AG08395 (cell line): ENCODE results near the gene ANGPTL3.
"Not testable (repeated sequence)": the region's sequence is repeated elsewhere in the genome, so short reads cannot be mapped to it uniquely, and the experiment has no call there.

Source experiments
- DNase-seq: peaks from one replicate; pipeline ENCODE4 v3.0.0; 2012; ENCODE audit warnings: mixed read lengths, low spot score

ANGPTL3 gene

GRCh38 chr1:62597281-62597680, at the start of gene ANGPTL3:
Gene ANGPTL3 (plus strand): TSS chr1:62597520. CDS start chr1:62597567, 47 bp downstream.
- DNase-seq = no peak

GRCh38 chr1:62561306-62561705, 36.0 kb upstream of the ANGPTL3 start:
- no peak for DNase-seq

- not testable (repeated sequence) for DNase-seq
Observed at GRCh38 chr1:62567182-62567581, 30.1 kb upstream of the ANGPTL3 start.

GRCh38 chr1:62567926-62568325, 29.4 kb upstream of the ANGPTL3 start:
- not testable (repeated sequence) for DNase-seq

GRCh38 chr1:62571517-62571916, 25.8 kb upstream of the ANGPTL3 start:
- not testable (repeated sequence) for DNase-seq

GRCh38 chr1:62572476-62572875, 24.8 kb upstream of the ANGPTL3 start:
- no peak for DNase-seq

- no peak for DNase-seq
Observed at GRCh38 chr1:62573675-62574074, 23.6 kb upstream of the ANGPTL3 start.

GRCh38 chr1:62585469-62586155, 11.7 kb upstream of the ANGPTL3 start:
- DNase-seq = no peak

GRCh38 chr1:62588000-62588399, 9.3 kb upstream of the ANGPTL3 start:
- no peak for DNase-seq

GRCh38 chr1:62589321-62589720, 8.0 kb upstream of the ANGPTL3 start:
- no peak for DNase-seq

GRCh38 chr1:62590255-62590969, 6.9 kb upstream of the ANGPTL3 start:
- DNase-seq = no peak

GRCh38 chr1:62590970-62591368, 6.4 kb upstream of the ANGPTL3 start:
- DNase-seq = no peak

- DNase-seq = no peak
Observed at GRCh38 chr1:62593825-62594394, 3.4 kb upstream of the ANGPTL3 start.

GRCh38 chr1:62595647-62596046, 1.7 kb upstream of the ANGPTL3 start:
- no peak for DNase-seq

- no peak for DNase-seq
Observed at GRCh38 chr1:62599044-62599443, 1.7 kb downstream of the ANGPTL3 start.

- DNase-seq = no peak
Observed at GRCh38 chr1:62601457-62601856, 4.1 kb downstream of the ANGPTL3 start.

- no peak for DNase-seq
Observed at GRCh38 chr1:62608905-62609304, 11.6 kb downstream of the ANGPTL3 start.

- not testable (repeated sequence) for DNase-seq
Observed at GRCh38 chr1:62610588-62610987, 13.3 kb downstream of the ANGPTL3 start.

- DNase-seq = no peak
Observed at GRCh38 chr1:62612770-62613169, 15.4 kb downstream of the ANGPTL3 start.

GRCh38 chr1:62613325-62613727, 16.0 kb downstream of the ANGPTL3 start:
- DNase-seq = no peak

GRCh38 chr1:62613890-62614289, 16.6 kb downstream of the ANGPTL3 start:
- peak; percentile 17 for DNase-seq

GRCh38 chr1:62621907-62622306, 24.6 kb downstream of the ANGPTL3 start:
- DNase-seq = peak; percentile 86

- DNase-seq = no peak
Observed at GRCh38 chr1:62625415-62625814, 28.1 kb downstream of the ANGPTL3 start.
